GM12891 (cell line): Measurements from ENCODE around the gene PEX14.

ENCODE experiments used
- POLR2A ChIP-seq: IDR thresholded peaks from 2 replicates; pipeline ENCODE4 v1.6.1; 2011; ENCODE audit warnings: low read depth, low read length, control low read depth
- POLR2AphosphoS5 ChIP-seq: IDR thresholded peaks from 2 replicates; pipeline ENCODE4 v1.6.1; 2011; ENCODE audit warnings: low read depth, low read length, control low read depth
- SPI1 ChIP-seq: IDR thresholded peaks from 2 replicates; pipeline ENCODE4 v1.6.1; 2011; ENCODE audit warnings: low read depth, low read length, control low read depth
- TAF1 ChIP-seq: IDR thresholded peaks from 2 replicates; pipeline ENCODE4 v1.6.1; 2011; ENCODE audit warnings: low read depth, low read length, control low read depth

DNA sequence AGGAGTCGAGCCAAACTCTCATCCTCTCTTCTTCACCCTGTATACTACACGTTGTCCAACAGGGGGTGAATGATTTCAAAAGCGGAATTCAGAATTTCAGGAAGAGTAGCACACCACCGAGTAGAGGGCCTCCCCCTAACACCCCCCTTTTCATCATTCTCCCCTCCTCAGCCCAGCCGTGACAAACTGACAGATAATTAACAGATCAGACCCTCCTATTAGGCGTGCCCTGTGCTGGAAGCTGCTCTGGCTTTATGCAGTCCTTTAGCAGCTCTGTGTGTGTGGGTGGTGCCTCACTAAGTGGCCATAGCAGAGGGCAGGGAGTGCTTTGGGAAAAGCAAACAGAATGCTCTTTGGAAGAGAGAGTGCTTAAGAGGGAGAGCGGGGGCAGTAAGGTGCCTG is 44.3 kb downstream of the PEX14 start:
- no peak for TF ChIP-seq POLR2A
- no peak for TF ChIP-seq POLR2AphosphoS5
- TF ChIP-seq TAF1, result no peak
- TF ChIP-seq SPI1, result no peak
